ENCODE results near the gene CRTC3.

The CRTC3 gene

GRCh38 chr15:90595763-90596155, 66.0 kb downstream of the CRTC3 start:
- TF ChIP-seq CTCF (IDR thresholded peaks at IDR 0.05; ENCODE audit: insufficient read depth, low read length, missing control alignments) = no peak
- POLR2A ChIA-PET = no interaction called here
- DNase-seq (ENCODE audit: low read depth, low spot score) = no peak
- CTCF ChIA-PET = interaction anchor here (1.4 kb wide), 1 partner anchor 23 kb away, joined by 3 read pairs; no protein-coding TSS in a partner anchor
- H3K4me3 ChIP-seq (ENCODE audit: low read depth, low read length) = no peak overlapping the region

DNA sequence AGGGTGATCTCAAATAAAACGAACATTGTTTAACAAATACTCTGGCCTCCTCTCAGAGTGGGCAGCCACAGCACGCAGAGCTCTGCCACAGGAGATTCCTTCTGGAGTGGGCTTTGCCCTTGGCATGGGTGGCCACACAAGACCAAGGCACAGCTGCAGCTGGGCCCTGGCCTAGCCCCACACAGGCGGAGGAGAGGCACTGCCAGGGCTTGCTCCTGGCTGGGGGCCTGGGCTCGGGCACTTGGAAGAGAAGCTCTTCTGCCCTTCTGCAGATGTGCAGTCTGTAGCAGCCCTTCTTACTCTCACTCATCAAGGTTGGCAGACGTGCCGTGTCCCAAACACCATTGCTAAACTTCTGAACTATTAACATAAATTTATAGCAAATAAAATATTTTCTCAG, 67.2 kb downstream of the CRTC3 start:
- ChIA-PET POLR2A (interaction anchor here (0.6 kb wide), 1 partner anchor 254 kb away, joined by 3 read pairs; no protein-coding TSS in a partner anchor), CTCF (interaction anchor here (1.4 kb wide), 1 partner anchor 22 kb away, joined by 3 read pairs; no protein-coding TSS in a partner anchor)
- no peak for TF ChIP-seq CTCF (IDR thresholded peaks at IDR 0.05; ENCODE audit: insufficient read depth, low read length, missing control alignments)
- no peak for DNase-seq (ENCODE audit: low read depth, low spot score)
- no peak overlapping the region for H3K4me3 ChIP-seq (ENCODE audit: low read depth, low read length)

DNA sequence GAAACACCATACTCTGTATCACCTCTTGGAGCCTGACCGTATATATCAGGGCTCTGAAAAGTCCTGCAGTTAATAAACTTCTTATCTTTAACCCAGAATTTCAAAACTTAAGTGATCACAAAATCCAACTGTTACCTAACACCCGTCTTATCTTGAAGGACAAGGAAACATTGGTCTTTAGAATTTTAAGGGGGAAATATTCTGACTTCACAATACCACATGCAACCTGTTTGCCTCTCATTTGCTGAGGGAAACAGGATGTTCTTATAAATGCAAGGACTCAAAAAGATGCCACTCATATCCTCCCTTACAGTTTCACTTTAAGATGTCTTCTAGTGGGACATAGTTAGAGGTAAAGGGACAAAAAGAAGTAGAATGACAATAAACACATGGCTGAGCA, 67.9 kb downstream of the CRTC3 start:
- TF ChIP-seq CTCF (IDR thresholded peaks at IDR 0.05; ENCODE audit: insufficient read depth, low read length, missing control alignments) = no peak
- POLR2A ChIA-PET = no interaction called here
- no peak for DNase-seq (ENCODE audit: low read depth, low spot score)
- CTCF ChIA-PET = interaction anchor here (1.8 kb wide), 1 partner anchor 33 kb away, joined by 4 read pairs; no protein-coding TSS in a partner anchor
- no peak overlapping the region for H3K4me3 ChIP-seq (ENCODE audit: low read depth, low read length)

DNA sequence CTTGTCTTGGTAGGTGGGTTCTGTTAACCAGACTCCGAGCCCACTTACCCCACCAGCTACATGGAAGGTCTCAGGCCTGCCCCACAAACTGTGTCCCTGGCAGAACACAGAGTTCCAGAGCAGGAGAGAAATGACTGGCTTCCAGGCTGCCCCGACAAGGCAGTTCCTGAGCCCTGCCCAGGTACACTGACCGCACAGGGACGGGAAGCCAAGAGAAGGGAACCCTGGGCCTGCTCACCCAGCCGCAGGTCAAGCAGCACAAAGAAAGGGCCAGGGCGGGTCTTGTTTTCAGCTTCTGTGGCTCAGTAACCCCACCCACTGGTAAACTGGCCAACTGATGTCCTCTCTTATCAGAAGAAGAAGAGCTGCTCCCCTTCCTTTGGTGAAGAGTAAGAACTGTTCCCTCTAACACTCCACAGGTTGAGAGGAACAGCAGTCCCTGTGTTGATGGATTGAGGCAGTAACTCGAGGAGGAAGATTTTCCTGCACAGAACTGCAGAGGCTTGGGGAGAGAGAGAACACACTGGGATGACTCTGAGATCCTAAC, 68.4 kb downstream of the CRTC3 start:
- no peak for TF ChIP-seq CTCF (IDR thresholded peaks at IDR 0.05; ENCODE audit: insufficient read depth, low read length, missing control alignments)
- DNase-seq (ENCODE audit: low read depth, low spot score) = no peak
- no peak overlapping the region for H3K4me3 ChIP-seq (ENCODE audit: low read depth, low read length)
- POLR2A ChIA-PET = no interaction called here
- CTCF ChIA-PET = interaction anchor here (1.4 to 1.8 kb wide), 3 partner anchors 11 to 34 kb away, joined by 3 to 4 read pairs (median 4); no protein-coding TSS in a partner anchor

DNA sequence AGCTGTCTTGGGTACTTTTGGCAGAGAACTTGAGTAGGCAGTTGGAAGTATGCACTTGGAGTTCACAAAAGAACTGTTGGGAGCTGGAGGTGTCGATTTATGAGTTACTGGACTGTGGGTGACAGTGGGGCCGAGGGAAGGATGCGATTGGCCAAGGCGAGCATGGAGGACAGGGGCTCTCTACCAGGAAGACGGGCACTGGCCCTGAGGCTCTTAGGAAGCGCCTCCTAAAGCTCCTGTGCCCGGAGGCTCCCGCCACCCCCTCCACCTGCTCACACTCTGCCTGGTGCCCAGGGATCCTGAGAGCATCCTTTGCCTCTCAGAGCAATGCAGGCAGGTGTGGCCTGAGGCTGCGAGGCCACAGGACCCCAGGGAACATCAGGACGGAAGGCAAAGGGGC, 69.0 kb downstream of the CRTC3 start:
- ChIA-PET CTCF (interaction anchor here (1.4 to 1.8 kb wide), 3 partner anchors 11 to 34 kb away, joined by 3 to 4 read pairs (median 4); no protein-coding TSS in a partner anchor), POLR2A (no interaction called here)
- TF ChIP-seq CTCF (IDR thresholded peaks at IDR 0.05; ENCODE audit: insufficient read depth, low read length, missing control alignments) = no peak
- no peak overlapping the region for H3K4me3 ChIP-seq (ENCODE audit: low read depth, low read length)
- DNase-seq (ENCODE audit: low read depth, low spot score) = no peak

- H3K4me3 ChIP-seq (ENCODE audit: low read depth, low read length) = no peak overlapping the region
- TF ChIP-seq CTCF (IDR thresholded peaks at IDR 0.05; ENCODE audit: insufficient read depth, low read length, missing control alignments) = no peak
- ChIA-PET CTCF (interaction anchor here (1.4 to 1.8 kb wide), 3 partner anchors 10 to 35 kb away, joined by 3 to 4 read pairs (median 4); no protein-coding TSS in a partner anchor), POLR2A (no interaction called here)
- DNase-seq (ENCODE audit: low read depth, low spot score) = no peak
These were observed 69.4 kb downstream of the CRTC3 start for GRCh38 chr15:90599116-90599515.
